Motor neuron (in vitro differentiated cells): Measurements from ENCODE around the gene CPNE8. TPM values are rescaled to one million over a fixed set of nuclear protein-coding genes. Genes with fewer than 3 reads are reported as not detected.

Source experiments
- ATAC-seq, 8 experiments: fragments of 200-7000 bp; cut with Tn5 transposase; replicated peaks in 6 of 8; 2 replicates each; pipeline ENCODE4 v1.8.0; 2021; ENCODE audit warnings: mild to moderate bottlenecking in 8 of 8, moderate library complexity in 8 of 8
- H3K27ac ChIP-seq, 2 donors: fragments of 250-450 bp; sonication (Bioruptor Pico); 2 replicates each; pipeline ENCODE4 v1.9.0; 2021; ENCODE audit warnings: antibody characterized with exemption in 2 of 2, mild to moderate bottlenecking in 2 of 2, moderate library complexity in 1 of 2
- H3K4me1 ChIP-seq, 2 donors: fragments of 250-450 bp; sonication (Bioruptor Pico); replicated peaks in 1 of 2; 2 replicates each; pipeline ENCODE4 v1.6.1; 2021; ENCODE audit warnings: antibody characterized with exemption in 2 of 2, mild to moderate bottlenecking in 2 of 2, moderate library complexity in 1 of 2
- H3K4me3 ChIP-seq, 5 donors: fragments of 250-450 bp; sonication (Bioruptor Pico); 2 replicates each; pipeline ENCODE4 v1.9.0; 2021; ENCODE audit warnings: antibody characterized with exemption in 5 of 5, mild to moderate bottlenecking in 5 of 5, moderate library complexity in 4 of 5
- WGBS, 10 experiments: fragments of 450-650 bp; shearing (Covaris generic); methylation state at CpG; one replicate each; pipeline ENCODE4 v1.0.0; 2022; 5-methylcytosine and 5-hydroxymethylcytosine counted together
- in situ Hi-C, 9 experiments: fragments of 400-800 bp; cut with MboI; loops; one replicate each; pipeline ENCODE4 v1.15.0; 2021; ENCODE audit warnings: low sequenced_read_pairs in 9 of 9, low pct_unique_long_range_greater_than_20kb in 2 of 9; ENCODE audit not compliant: unreplicated experiment in 9 of 9
- total RNA-seq, 8 experiments: library from RNA; unstranded; fragments of 300-600 nt; gene quantifications; 2 replicates each; pipeline versions ENCODE4 v1.2.3 to v1.2.4, GENCODE V29; 2022

Gene CPNE8
- total RNA-seq, 8 experiments from 2014 or later = 2.5 to 32.5 (median 4.1) TPM

DNA sequence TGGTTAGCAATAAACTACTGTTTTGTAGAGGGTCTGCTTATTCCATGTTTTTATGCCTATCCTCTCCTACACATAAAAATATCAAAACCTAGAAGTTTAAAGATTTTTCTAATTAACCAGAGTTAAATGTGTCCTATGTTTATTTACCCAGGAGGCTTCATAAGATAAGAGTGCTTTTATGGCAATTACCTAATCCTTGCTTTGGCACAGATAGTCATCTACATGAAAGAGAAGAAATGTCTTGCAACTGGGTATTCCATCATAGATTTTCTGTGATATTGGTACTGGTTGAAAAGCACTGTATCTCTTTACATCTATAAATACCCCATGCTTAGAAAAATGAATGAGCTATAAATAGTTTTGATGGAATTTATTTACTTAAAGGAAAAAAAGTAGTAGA lies 277.1 kb downstream of the CPNE8 start:
- in situ Hi-C loops = loop anchor here in 1 of 9 experiments (25.0 kb wide), 1 partner anchor 284 kb away; the partner anchor contains the start of gene CPNE8
- H3K4me3 ChIP-seq = no peak overlapping the region
- no peak overlapping the region for H3K27ac ChIP-seq
- H3K4me1 ChIP-seq = peaks cover 0 to 5% of the 10 kb centered on the region in 2 donors
- no peak for ATAC-seq

- Histone ChIP-seq H3K4me1 (no peaks in the 10 kb centered on the region), H3K27ac (no peak overlapping the region), H3K4me3 (no peak overlapping the region)
- peak in 1 of 8 experiments; percentile 38 for ATAC-seq
- in situ Hi-C loops = loop anchor here in 1 of 9 experiments (25.0 kb wide), 1 partner anchor 287 kb away; the partner anchor contains the start of gene CPNE8
- 9 to 100% (median 90%) methylated on average over 4 to 5 of the region's 5 CpGs for WGBS, 10 experiments
These were observed 280.1 kb downstream of the CPNE8 start for GRCh38 chr12:38625306-38625705.

GRCh38 chr12:38614171-38614570 lies 291.2 kb downstream of the CPNE8 start:
- no peak for ATAC-seq
- in situ Hi-C loops = no loop called here
- WGBS, 10 experiments = 0 to 66% (median 56%) methylated on average over 1 to 2 of the region's 2 CpGs; no CpG with 5 or more reads in 2 of the 10 experiments
- no peak overlapping the region for H3K4me3 ChIP-seq
- H3K4me1 ChIP-seq = no peaks in the 10 kb centered on the region
- H3K27ac ChIP-seq = no peak overlapping the region

DNA sequence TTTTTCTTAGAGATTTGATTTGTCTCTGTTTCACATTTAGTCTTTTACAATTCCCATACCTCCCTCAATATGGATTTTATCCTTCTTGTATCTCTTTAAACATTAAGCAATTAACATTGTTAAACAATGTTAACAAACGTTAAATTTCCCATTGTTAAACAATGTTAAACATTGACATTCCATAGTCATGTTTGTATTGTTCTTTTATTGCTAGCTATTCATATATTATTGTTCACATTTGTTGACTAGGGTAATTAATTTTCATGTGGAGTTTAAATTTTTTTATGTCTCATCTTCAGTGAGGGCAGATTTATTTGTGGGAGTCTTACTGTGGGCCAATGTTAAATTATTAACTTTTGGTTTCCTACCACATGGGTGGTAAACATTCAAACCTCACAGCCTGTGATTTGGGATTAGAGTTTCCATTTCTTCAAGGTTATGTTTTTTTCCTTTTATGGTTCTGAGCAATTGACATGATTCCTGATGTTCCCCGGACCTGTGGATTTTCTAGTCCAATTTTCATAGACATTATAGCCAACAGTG lies 294.5 kb downstream of the CPNE8 start:
- H3K4me1 ChIP-seq = no peaks in the 10 kb centered on the region
- 0 to 83% (median 59%) methylated on average over 1 to 2 of the region's 2 CpGs for WGBS, 10 experiments
- no peak overlapping the region for H3K4me3 ChIP-seq
- in situ Hi-C loops = no loop called here
- no peak for ATAC-seq
- H3K27ac ChIP-seq = no peak overlapping the region

DNA sequence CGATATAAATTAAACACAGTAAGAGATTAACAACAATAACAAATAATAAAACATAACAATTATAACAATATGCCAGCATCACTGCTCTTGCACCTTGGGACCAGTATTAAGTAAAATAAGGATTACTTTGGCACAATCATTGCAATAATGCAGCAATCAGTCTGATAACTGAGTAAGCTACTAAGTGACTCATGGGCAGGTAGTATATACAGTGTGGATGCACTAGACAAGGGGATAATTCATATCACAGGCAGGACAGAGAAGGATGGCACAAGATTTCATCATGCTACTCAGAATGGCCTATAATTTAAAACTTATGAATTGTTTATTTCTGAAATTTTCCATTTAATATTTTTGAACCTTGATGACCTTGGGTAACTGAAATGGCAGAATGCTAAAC lies 298.1 kb downstream of the CPNE8 start:
- WGBS, 10 experiments = 0 to 100% (median 52%) methylated on average over 1 of the region's 1 CpG; no CpG with 5 or more reads in 6 of the 10 experiments
- Histone ChIP-seq H3K27ac (no peak overlapping the region), H3K4me3 (no peak overlapping the region), H3K4me1 (peaks cover 1 to 8% of the 10 kb centered on the region in 2 donors)
- in situ Hi-C loops = no loop called here
- ATAC-seq = peak in 5 of 8 experiments; percentile 52 to 99 (median 66)
